ENCODE data around the gene ZC3H7A.

The ZC3H7A gene

GRCh38 chr16:11768849-11769248, 28.2 kb downstream of the ZC3H7A start:
- H3K27me3 ChIP-seq (ENCODE audit: low read depth, low read length) = no peaks in the 10 kb centered on the region

DNA sequence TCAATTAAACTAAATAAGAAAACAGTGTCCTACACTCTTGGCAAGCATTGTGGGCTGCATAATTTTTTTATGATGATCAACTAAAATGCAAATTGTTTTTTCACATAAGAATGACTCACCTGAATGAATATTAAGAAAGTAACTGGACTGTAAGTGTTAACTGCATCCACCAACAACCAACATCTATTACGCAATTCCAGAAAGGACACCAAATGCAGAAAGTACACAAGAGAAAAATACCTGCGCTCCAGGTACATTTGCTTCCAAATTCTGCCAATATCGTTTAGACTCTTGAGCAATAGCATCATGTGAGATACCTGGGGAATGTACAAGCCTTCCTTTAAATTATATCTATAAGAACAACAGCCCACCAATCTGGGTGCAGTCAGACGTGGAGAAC, 34.6 kb downstream of the ZC3H7A start:
- H3K4me3 ChIP-seq (ENCODE audit: low read depth in 1 of 2, low read length in 2 of 2) = no peak overlapping the region
- H3K27me3 ChIP-seq (ENCODE audit: low read depth, low read length) = no peaks in the 10 kb centered on the region
- H3K36me3 ChIP-seq (ENCODE audit: control insufficient read depth in 1 of 2, insufficient read depth in 2 of 2, low read length in 2 of 2) = peaks cover 46 to 61% of the 10 kb centered on the region in 2 donors
- no peaks in the 10 kb centered on the region for H3K4me1 ChIP-seq (ENCODE audit: control insufficient read depth in 1 of 2, insufficient read depth in 2 of 2, low read length in 2 of 2)
- no peaks in the 10 kb centered on the region for H3K9me3 ChIP-seq (ENCODE audit: control insufficient read depth in 1 of 2, low read length in 2 of 2)
- H3K27ac ChIP-seq (ENCODE audit: low read length) = no peak overlapping the region

More at GRCh38 chr16:11768849-11769248, 28.2 kb downstream of the ZC3H7A start:
- H3K9me3 ChIP-seq (ENCODE audit: control insufficient read depth in 1 of 2, low read length in 2 of 2) = no peaks in the 10 kb centered on the region
- H3K36me3 ChIP-seq (ENCODE audit: control insufficient read depth in 1 of 2, insufficient read depth in 2 of 2, low read length in 2 of 2) = peaks cover 55 to 71% of the 10 kb centered on the region in 2 donors
- no peak overlapping the region for H3K4me3 ChIP-seq (ENCODE audit: low read depth in 1 of 2, low read length in 2 of 2)
- no peak overlapping the region for H3K27ac ChIP-seq (ENCODE audit: low read length)
- H3K4me1 ChIP-seq (ENCODE audit: control insufficient read depth in 1 of 2, insufficient read depth in 2 of 2, low read length in 2 of 2) = no peaks in the 10 kb centered on the region

DNA sequence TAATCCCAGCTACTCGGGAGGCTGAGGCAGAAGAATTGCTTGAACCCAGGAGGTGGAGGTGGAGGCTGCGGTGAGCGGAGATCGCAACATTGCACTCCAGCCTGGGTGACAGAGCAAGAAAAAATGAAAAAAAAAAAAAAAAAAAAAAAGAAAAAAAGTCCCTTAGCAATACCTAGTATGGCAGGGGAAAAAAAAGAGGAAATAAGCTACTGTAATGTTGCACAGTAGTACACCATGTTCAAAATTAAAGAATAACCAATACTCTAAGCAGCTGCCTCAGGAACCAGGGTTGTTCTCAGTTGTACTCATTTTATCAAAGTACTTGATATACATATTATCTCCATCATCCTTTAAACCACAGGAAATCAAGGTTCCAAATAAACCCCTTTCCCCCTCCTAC, 37.1 kb downstream of the ZC3H7A start:
- Histone ChIP-seq H3K9me3 (ENCODE audit: control insufficient read depth in 1 of 2, low read length in 2 of 2) (no peaks in the 10 kb centered on the region), H3K36me3 (ENCODE audit: control insufficient read depth in 1 of 2, insufficient read depth in 2 of 2, low read length in 2 of 2) (peaks cover 43 to 64% of the 10 kb centered on the region in 2 donors), H3K4me1 (ENCODE audit: control insufficient read depth in 1 of 2, insufficient read depth in 2 of 2, low read length in 2 of 2) (no peaks in the 10 kb centered on the region), H3K27me3 (ENCODE audit: low read depth, low read length) (no peaks in the 10 kb centered on the region), H3K4me3 (ENCODE audit: low read depth in 1 of 2, low read length in 2 of 2) (no peak overlapping the region), H3K27ac (ENCODE audit: low read length) (no peak overlapping the region)

GRCh38 chr16:11759163-11759834, 37.8 kb downstream of the ZC3H7A start:
- H3K4me3 ChIP-seq (ENCODE audit: low read depth in 1 of 2, low read length in 2 of 2) = no peak overlapping the region
- H3K4me1 ChIP-seq (ENCODE audit: control insufficient read depth in 1 of 2, insufficient read depth in 2 of 2, low read length in 2 of 2) = no peaks in the 10 kb centered on the region
- H3K27ac ChIP-seq (ENCODE audit: low read length) = no peak overlapping the region
- H3K36me3 ChIP-seq (ENCODE audit: control insufficient read depth in 1 of 2, insufficient read depth in 2 of 2, low read length in 2 of 2) = peaks cover 43 to 64% of the 10 kb centered on the region in 2 donors
- no peaks in the 10 kb centered on the region for H3K9me3 ChIP-seq (ENCODE audit: control insufficient read depth in 1 of 2, low read length in 2 of 2)
- H3K27me3 ChIP-seq (ENCODE audit: low read depth, low read length) = no peaks in the 10 kb centered on the region

GRCh38 chr16:11757671-11758545, 39.1 kb downstream of the ZC3H7A start:
- H3K27ac ChIP-seq (ENCODE audit: low read length) = no peak overlapping the region
- H3K4me3 ChIP-seq (ENCODE audit: low read depth in 1 of 2, low read length in 2 of 2) = no peak overlapping the region
- no peaks in the 10 kb centered on the region for H3K4me1 ChIP-seq (ENCODE audit: control insufficient read depth in 1 of 2, insufficient read depth in 2 of 2, low read length in 2 of 2)
- H3K36me3 ChIP-seq (ENCODE audit: control insufficient read depth in 1 of 2, insufficient read depth in 2 of 2, low read length in 2 of 2) = peaks cover 43 to 70% of the 10 kb centered on the region in 2 donors
- no peaks in the 10 kb centered on the region for H3K9me3 ChIP-seq (ENCODE audit: control insufficient read depth in 1 of 2, low read length in 2 of 2)
- no peaks in the 10 kb centered on the region for H3K27me3 ChIP-seq (ENCODE audit: low read depth, low read length)

GRCh38 chr16:11756248-11756647, 40.8 kb downstream of the ZC3H7A start:
- Histone ChIP-seq H3K9me3 (ENCODE audit: control insufficient read depth in 1 of 2, low read length in 2 of 2) (no peaks in the 10 kb centered on the region), H3K27ac (ENCODE audit: low read length) (no peak overlapping the region), H3K36me3 (ENCODE audit: control insufficient read depth in 1 of 2, insufficient read depth in 2 of 2, low read length in 2 of 2) (peaks cover 40 to 67% of the 10 kb centered on the region in 2 donors), H3K27me3 (ENCODE audit: low read depth, low read length) (no peaks in the 10 kb centered on the region), H3K4me3 (ENCODE audit: low read depth in 1 of 2, low read length in 2 of 2) (no peak overlapping the region), H3K4me1 (ENCODE audit: control insufficient read depth in 1 of 2, insufficient read depth in 2 of 2, low read length in 2 of 2) (no peaks in the 10 kb centered on the region)

- H3K27me3 ChIP-seq (ENCODE audit: low read depth, low read length) = no peaks in the 10 kb centered on the region
- H3K9me3 ChIP-seq (ENCODE audit: control insufficient read depth in 1 of 2, low read length in 2 of 2) = no peaks in the 10 kb centered on the region
- H3K4me3 ChIP-seq (ENCODE audit: low read depth in 1 of 2, low read length in 2 of 2) = no peak overlapping the region
- H3K27ac ChIP-seq (ENCODE audit: low read length) = no peak overlapping the region
- peaks cover 40 to 67% of the 10 kb centered on the region in 2 donors for H3K36me3 ChIP-seq (ENCODE audit: control insufficient read depth in 1 of 2, insufficient read depth in 2 of 2, low read length in 2 of 2)
- no peaks in the 10 kb centered on the region for H3K4me1 ChIP-seq (ENCODE audit: control insufficient read depth in 1 of 2, insufficient read depth in 2 of 2, low read length in 2 of 2)
These were observed 41.9 kb downstream of the ZC3H7A start for GRCh38 chr16:11755022-11755760.

DNA sequence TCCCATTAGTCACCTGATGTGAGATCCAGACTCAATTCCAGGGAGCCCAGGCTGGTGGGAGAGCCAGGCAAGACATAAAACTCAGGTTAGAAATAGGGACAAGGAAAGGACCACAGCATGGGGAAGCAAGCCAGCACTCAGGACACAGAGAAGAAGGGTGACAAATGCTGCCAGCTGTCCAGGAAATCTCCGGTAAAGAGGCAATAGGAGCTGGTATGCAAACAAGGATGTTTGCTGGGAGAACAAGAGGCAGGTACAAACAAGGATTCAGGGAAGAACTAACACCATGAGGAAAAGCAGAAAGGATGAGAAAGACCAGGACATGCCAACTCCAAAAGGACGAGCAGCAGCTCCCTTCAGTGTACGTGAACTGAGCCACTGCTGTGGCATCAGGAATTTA, 44.2 kb downstream of the ZC3H7A start:
- H3K27me3 ChIP-seq (ENCODE audit: low read depth, low read length) = no peaks in the 10 kb centered on the region
- peaks cover 42 to 64% of the 10 kb centered on the region in 2 donors for H3K36me3 ChIP-seq (ENCODE audit: control insufficient read depth in 1 of 2, insufficient read depth in 2 of 2, low read length in 2 of 2)
- H3K4me1 ChIP-seq (ENCODE audit: control insufficient read depth in 1 of 2, insufficient read depth in 2 of 2, low read length in 2 of 2) = no peaks in the 10 kb centered on the region
- H3K27ac ChIP-seq (ENCODE audit: low read length) = no peak overlapping the region
- no peaks in the 10 kb centered on the region for H3K9me3 ChIP-seq (ENCODE audit: control insufficient read depth in 1 of 2, low read length in 2 of 2)
- H3K4me3 ChIP-seq (ENCODE audit: low read depth in 1 of 2, low read length in 2 of 2) = no peak overlapping the region

- Histone ChIP-seq H3K9me3 (ENCODE audit: control insufficient read depth in 1 of 2, low read length in 2 of 2) (no peaks in the 10 kb centered on the region), H3K27me3 (ENCODE audit: low read depth, low read length) (no peaks in the 10 kb centered on the region), H3K4me1 (ENCODE audit: control insufficient read depth in 1 of 2, insufficient read depth in 2 of 2, low read length in 2 of 2) (no peaks in the 10 kb centered on the region), H3K27ac (ENCODE audit: low read length) (no peak overlapping the region), H3K4me3 (ENCODE audit: low read depth in 1 of 2, low read length in 2 of 2) (no peak overlapping the region), H3K36me3 (ENCODE audit: control insufficient read depth in 1 of 2, insufficient read depth in 2 of 2, low read length in 2 of 2) (peaks cover 31 to 41% of the 10 kb centered on the region in 2 donors)
These were observed 47.0 kb downstream of the ZC3H7A start for GRCh38 chr16:11750056-11750455.

DNA sequence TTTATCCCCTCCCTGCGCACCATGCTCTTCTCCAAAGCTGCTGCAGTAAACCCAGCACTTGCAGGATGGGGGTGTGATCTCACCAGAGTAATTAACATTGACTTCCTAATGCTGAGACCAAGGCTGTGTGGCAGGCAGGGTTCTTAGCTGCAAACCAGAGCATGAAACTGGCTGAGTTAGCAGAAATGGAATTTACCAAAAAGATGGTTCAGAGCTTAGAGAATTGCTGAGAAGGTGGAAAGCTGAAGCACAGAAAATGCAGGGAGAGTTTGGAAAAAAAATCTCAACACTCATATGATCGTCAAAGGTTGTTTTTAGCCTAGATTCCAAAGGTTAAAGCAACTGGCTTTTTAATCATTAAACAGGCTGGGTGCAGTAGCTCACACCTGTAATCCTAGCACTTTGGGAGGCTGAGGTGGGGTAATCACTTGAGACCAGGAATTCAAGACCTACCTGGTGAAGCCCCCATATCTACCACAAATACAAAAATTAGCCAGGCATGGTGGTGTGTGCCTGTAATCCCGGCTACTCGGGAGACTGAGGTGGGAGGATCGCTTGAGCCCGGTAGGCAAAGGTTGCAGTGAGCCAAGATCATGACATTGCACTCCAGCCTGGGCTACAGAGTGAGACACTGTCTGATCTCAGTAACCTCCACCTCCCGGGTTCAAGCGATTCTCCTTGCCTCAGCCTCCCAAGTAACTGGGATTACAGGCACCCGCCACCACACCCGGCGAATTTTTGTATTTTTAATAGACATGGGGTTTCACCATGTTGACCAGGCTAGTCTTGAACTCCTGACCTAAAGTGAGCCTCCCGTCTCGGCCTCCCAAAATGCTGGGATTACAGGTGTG, 48.4 kb downstream of the ZC3H7A start:
- Histone ChIP-seq H3K4me3 (ENCODE audit: low read depth in 1 of 2, low read length in 2 of 2) (no peak overlapping the region), H3K36me3 (ENCODE audit: control insufficient read depth in 1 of 2, insufficient read depth in 2 of 2, low read length in 2 of 2) (peaks cover 31 to 36% of the 10 kb centered on the region in 2 donors), H3K27me3 (ENCODE audit: low read depth, low read length) (no peaks in the 10 kb centered on the region), H3K27ac (ENCODE audit: low read length) (peak overlapping the region; percentile 10), H3K9me3 (ENCODE audit: control insufficient read depth in 1 of 2, low read length in 2 of 2) (no peaks in the 10 kb centered on the region), H3K4me1 (ENCODE audit: control insufficient read depth in 1 of 2, insufficient read depth in 2 of 2, low read length in 2 of 2) (no peaks in the 10 kb centered on the region)
